IMR-90 (cell line): ENCODE results near the gene ENPP7. TPM values are rescaled to one million over a fixed set of nuclear protein-coding genes. Genes with fewer than 3 reads are reported as not detected.

Experiments used
- ATAC-seq: fragments of 200-7000 bp; cut with Tn5 transposase; 2 replicates; pipeline ENCODE4 v1.9.1; 2020; ENCODE audit warnings: low read depth, mild to moderate bottlenecking, moderate library complexity
- BruUV-seq: library from RNA; stranded (reverse); fragments of 400-500 nt; replicated peaks from 2 replicates; lab custom pipeline; 2021; lab: Mats Ljungman, UMichigan
- CTCF ChIA-PET: fragments of 300-600 bp; formaldehyde crosslinking; extraction: SDS; loops from one replicate; lab custom pipeline; 2021; ENCODE audit warnings: antibody characterized with exemption; lab: Yijun Ruan, JAX
- POLR2A ChIA-PET: fragments of 300-600 bp; sonication (Branson Sonifier 250); formaldehyde crosslinking; loops from one replicate; lab custom pipeline; 2022; ENCODE audit warnings: antibody characterized with exemption; ENCODE audit not compliant: unreplicated experiment; lab: Charles Lee
- DNase-seq: peaks from one replicate; pipeline ENCODE4 v3.0.0; 2013
- H2AFZ ChIP-seq: replicated peaks from 2 replicates; pipeline ENCODE3; 2013; ENCODE audit warnings: low read length, mild to moderate bottlenecking; ENCODE audit not compliant: poor library complexity
- H2AK5ac ChIP-seq: 2 replicates; pipeline ENCODE4 v1.6.1; 2013; ENCODE audit warnings: low read depth, low read length, inconsistent platforms
- H2AK9ac ChIP-seq: replicated peaks from 2 replicates; pipeline ENCODE3; 2013; ENCODE audit warnings: mild to moderate bottlenecking, low read depth, low read length, moderate library complexity; ENCODE audit not compliant: poor library complexity
- H2BK120ac ChIP-seq: 2 replicates; pipeline ENCODE4 v1.6.1; 2013; ENCODE audit warnings: low read depth, low read length, inconsistent platforms
- H2BK15ac ChIP-seq: 3 replicates; pipeline ENCODE4 v1.6.1; 2013; ENCODE audit warnings: low read depth, low read length, inconsistent platforms
- H2BK20ac ChIP-seq: 2 replicates; pipeline ENCODE4 v1.6.1; 2013; ENCODE audit warnings: low read depth, mild to moderate bottlenecking, inconsistent platforms, low read length, moderate library complexity
- H2BK5ac ChIP-seq: 2 replicates; pipeline ENCODE4 v1.6.1; 2013; ENCODE audit warnings: mild to moderate bottlenecking, low read depth, low read length, inconsistent platforms; ENCODE audit not compliant: poor library complexity, severe bottlenecking
- H3K14ac ChIP-seq: replicated peaks from 2 replicates; pipeline ENCODE4 v1.6.1; 2013; ENCODE audit warnings: low read depth, low read length, inconsistent platforms
- H3K18ac ChIP-seq: 2 replicates; pipeline ENCODE4 v1.6.1; 2013; ENCODE audit warnings: low read depth, low read length, control low read depth
- H3K23ac ChIP-seq: 2 replicates; pipeline ENCODE4 v1.6.1; 2013; ENCODE audit warnings: low read depth, low read length, inconsistent platforms
- H3K27ac ChIP-seq: 2 replicates; pipeline ENCODE4 v1.5.1; 2013; ENCODE audit warnings: mild to moderate bottlenecking, control low read depth, low read length; ENCODE audit not compliant: insufficient read depth
- H3K27me3 ChIP-seq: 2 replicates; pipeline ENCODE4 v1.6.1; 2013; ENCODE audit warnings: low read length; ENCODE audit not compliant: control insufficient read depth, insufficient read depth
- H3K36me3 ChIP-seq: 2 replicates; pipeline ENCODE4 v1.6.1; 2013; ENCODE audit warnings: low read length, mixed read lengths; ENCODE audit not compliant: control insufficient read depth, insufficient read depth
- H3K4ac ChIP-seq: 2 replicates; pipeline ENCODE4 v1.6.1; 2013; ENCODE audit warnings: low read depth, low read length, inconsistent platforms
- H3K4me1 ChIP-seq: 2 replicates; pipeline ENCODE4 v1.6.1; 2013; ENCODE audit warnings: low read length, mixed read lengths; ENCODE audit not compliant: control insufficient read depth, insufficient read depth
- H3K4me2 ChIP-seq: 2 replicates; pipeline ENCODE4 v1.6.1; 2013; ENCODE audit warnings: low read depth, mild to moderate bottlenecking, control low read depth, low read length, moderate library complexity
- H3K4me3 ChIP-seq: 2 replicates; pipeline ENCODE4 v1.5.1; 2013; ENCODE audit warnings: low read depth, mild to moderate bottlenecking, control low read depth, low read length, moderate library complexity; ENCODE audit not compliant: insufficient read depth
- H3K56ac ChIP-seq: 2 replicates; pipeline ENCODE4 v1.6.1; 2013; ENCODE audit warnings: low read length, inconsistent platforms; ENCODE audit not compliant: insufficient read depth; ENCODE audit errors: extremely low read depth
- H3K79me1 ChIP-seq, 2 experiments: 2 replicates each; pipeline ENCODE4 v1.6.1; 2013; ENCODE audit warnings: low read length in 2 of 2, inconsistent platforms in 1 of 2, low read depth in 1 of 2
- H3K9ac ChIP-seq: 2 replicates; pipeline ENCODE4 v1.6.1; 2013; ENCODE audit warnings: low read depth, low read length, control low read depth
- H3K9me1 ChIP-seq: 2 replicates; pipeline ENCODE4 v1.6.1; 2013; ENCODE audit warnings: low read length, inconsistent platforms; ENCODE audit not compliant: insufficient read depth
- H3K9me3 ChIP-seq: 2 replicates; pipeline ENCODE4 v1.6.1; 2013; ENCODE audit warnings: low read length; ENCODE audit not compliant: control insufficient read depth, insufficient read depth
- H4K20me1 ChIP-seq: 2 replicates; pipeline ENCODE4 v1.6.1; 2013; ENCODE audit warnings: low read length, inconsistent platforms; ENCODE audit not compliant: insufficient read depth
- H4K5ac ChIP-seq: 2 replicates; pipeline ENCODE4 v1.6.1; 2013; ENCODE audit warnings: mild to moderate bottlenecking, low read depth, low read length, control low read depth
- H4K8ac ChIP-seq, 2 experiments: 2 replicates each; pipeline ENCODE4 v1.6.1; 2013; ENCODE audit warnings: low read depth in 2 of 2, low read length in 2 of 2, control low read depth in 1 of 2, inconsistent platforms in 1 of 2
- H4K91ac ChIP-seq: 2 replicates; pipeline ENCODE4 v1.6.1; 2013; ENCODE audit warnings: low read depth, low read length, inconsistent platforms; ENCODE audit not compliant: insufficient read depth
- BHLHE40 ChIP-seq: fragments of 150-350 bp; IDR thresholded peaks from 2 replicates; pipeline ENCODE4 v1.6.1; 2016; ENCODE audit warnings: mild to moderate bottlenecking, low read depth, low read length
- MAFK ChIP-seq: IDR thresholded peaks from 2 replicates; pipeline ENCODE4 v1.6.1; 2012; ENCODE audit warnings: low read depth, low read length, improper control_type of control experiment
- NFE2L2 ChIP-seq: fragments of 150-350 bp; IDR thresholded peaks from 2 replicates; pipeline ENCODE4 v1.6.1; 2016; ENCODE audit warnings: low read depth, mild to moderate bottlenecking, low read length
- whole genome bisulfite sequencing, 2 experiments: methylation state at CpG; one replicate each; pipeline versions ENCODE4 v1.1.5 to v1.1.7; 2013; ENCODE audit warnings: missing lambda C conversion rate in 2 of 2; ENCODE audit not compliant: insufficient read length in 1 of 2; ENCODE audit errors: extremely low coverage in 2 of 2; 5-methylcytosine and 5-hydroxymethylcytosine counted together
- dilution Hi-C: fragments of 300-500 bp; cut with HindIII; formaldehyde crosslinking; loops from one replicate; pipeline ENCODE4 v1.14.3; 2018; ENCODE audit warnings: low sequenced_read_pairs; ENCODE audit not compliant: unreplicated experiment
- in situ Hi-C: fragments of 300-500 bp; cut with MboI; formaldehyde crosslinking; loops from 3 replicates; pipeline ENCODE4 v1.14.3; 2019; ENCODE audit warnings: low sequenced_read_pairs, inconsistent platforms, mixed read lengths
- intact Hi-C: fragments of 100-400 bp; cut with micrococcal nuclease; formaldehyde crosslinking; loops from 2 replicates; pipeline ENCODE4 v1.10.0; 2022
- polyA plus RNA-seq, 3 experiments: library from polyadenylated mRNA; depleted of rRNA; stranded (reverse); fragments of >200 nt; gene quantifications; 2 replicates each; pipeline ENCODE4 v1.2.3, GENCODE V29; 2012; ENCODE audit warnings: low replicate concordance in 1 of 3
- total RNA-seq: library from RNA; depleted of rRNA; stranded (reverse); fragments of >200 nt; gene quantifications from 2 replicates; pipeline ENCODE4 v1.2.3, GENCODE V29; 2012

Gene ENPP7
- total and polyA plus RNA-seq, 2 of the 4 experiments (the other 2 are of a cell fraction), result not detected

DNA sequence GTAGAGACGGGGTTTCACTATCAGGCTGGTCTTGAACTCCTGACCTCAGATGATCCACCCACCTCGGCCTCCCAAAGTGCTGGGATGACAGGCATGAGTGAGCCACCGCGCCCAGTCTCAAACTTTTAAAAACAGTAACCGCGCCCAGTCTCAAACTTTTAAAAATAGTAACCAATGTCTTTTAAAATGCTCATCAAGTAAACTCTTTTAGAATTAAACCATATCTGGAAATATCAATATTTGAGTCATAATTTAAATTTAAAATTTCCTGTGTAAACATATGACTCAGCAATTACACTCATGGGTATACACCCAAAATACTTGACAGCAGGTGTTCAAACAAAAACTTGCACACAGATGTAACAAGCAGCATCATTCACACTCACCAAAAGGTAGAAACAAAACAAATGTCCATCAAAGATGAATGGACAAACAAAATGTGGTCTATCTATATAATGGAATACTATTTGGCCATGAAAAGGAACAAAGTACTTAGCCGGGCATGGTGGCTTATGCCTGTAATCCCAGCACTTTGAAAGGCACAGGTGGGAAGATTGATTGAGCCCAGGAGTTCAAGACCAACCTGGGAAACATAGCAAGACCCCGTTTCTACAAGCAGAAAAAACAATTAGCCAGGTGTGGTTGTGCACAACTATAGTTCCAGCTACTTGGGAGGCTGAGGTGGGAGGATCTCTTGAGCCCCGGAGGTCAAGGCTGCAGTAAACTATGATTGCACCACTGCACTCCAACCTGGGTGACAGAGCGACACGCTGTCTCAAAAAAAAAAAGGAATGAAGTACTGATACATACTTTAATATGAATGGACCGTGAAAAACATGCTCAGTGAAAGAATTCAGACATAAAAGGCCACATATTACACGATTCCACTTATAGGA, 20.2 kb downstream of the ENPP7 start:
- 67% methylated on average over 1 of the region's 13 CpGs; no CpG with 5 or more reads in 1 of the 2 experiments for WGBS, 2 experiments

More for the DNA sequence above, 20.2 kb downstream of the ENPP7 start:
- Histone ChIP-seq H3K9me3 (no peaks in the 10 kb centered on the region), H2BK20ac (no peak overlapping the region), H3K27me3 (peaks cover 49% of the 10 kb centered on the region), H2AFZ (no peak overlapping the region), H3K4me2 (no peak overlapping the region), H3K4me3 (no peak overlapping the region), H3K9me1 (no peaks in the 10 kb centered on the region), H2AK5ac (no peak overlapping the region), H2BK5ac (no peak overlapping the region), H3K27ac (no peak overlapping the region), H3K9ac (no peak overlapping the region), H4K8ac (no peak overlapping the region), H4K20me1 (no peaks in the 10 kb centered on the region), H3K23ac (no peak overlapping the region), H3K4ac (no peak overlapping the region), H2AK9ac (no peak overlapping the region), H4K5ac (no peak overlapping the region), H3K14ac (no peak overlapping the region), H3K36me3 (no peaks in the 10 kb centered on the region), H3K56ac (no peak overlapping the region), H3K4me1 (peaks cover 3% of the 10 kb centered on the region; the same call in 1 of the 2 replicates), H2BK120ac (no peak overlapping the region), H2BK15ac (no peak overlapping the region), H3K79me1 (no peaks in the 10 kb centered on the region), H3K18ac (no peak overlapping the region), H4K91ac (no peak overlapping the region)
- ChIA-PET CTCF (no interaction called here), POLR2A (no interaction called here)
- DNase-seq (no peak), ATAC-seq (no peak)
- no TSS peak for BruUV-seq
- TF ChIP-seq BHLHE40, result no peak
- TF ChIP-seq NFE2L2, result peak; percentile 62
- peak; percentile 70 for TF ChIP-seq MAFK
- dilution Hi-C loops, result no loop called here
- in situ Hi-C loops, result loop anchor here (10.0 kb wide), 1 partner anchor 164 kb away; no protein-coding TSS in a partner anchor
- intact Hi-C loops, result no loop called here
